ENCODE measurements around the gene PRSS12.
"Not testable (repeated sequence)": the region's sequence is repeated elsewhere in the genome, so short reads cannot be mapped to it uniquely, and the experiment has no call there.

Gene PRSS12

GRCh38 chr4:118318931-118319330 is 33.9 kb downstream of the PRSS12 start:
- no peak for DNase-seq (ENCODE audit: low read depth)

DNA sequence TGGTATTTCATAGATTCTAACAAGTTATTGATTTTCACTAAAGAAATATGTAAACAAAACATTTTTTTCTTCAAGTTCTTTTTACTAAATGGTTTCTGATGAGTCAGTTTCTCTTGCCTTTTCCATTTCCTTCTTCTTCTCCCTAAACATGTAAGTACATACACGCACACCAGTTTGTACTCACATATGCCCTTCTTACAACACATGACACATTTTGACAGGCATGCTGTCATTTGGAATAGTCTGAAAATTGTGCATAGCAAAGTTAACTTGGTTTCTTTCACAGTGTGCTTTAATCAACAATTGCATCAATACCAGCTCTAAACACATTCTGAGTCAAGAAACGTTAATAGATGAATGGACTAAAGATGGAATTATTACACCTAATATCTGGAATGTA is 35.1 kb downstream of the PRSS12 start:
- no peak for DNase-seq (ENCODE audit: low read depth)

- no peak for DNase-seq (ENCODE audit: low read depth)
These were observed 38.6 kb downstream of the PRSS12 start for GRCh38 chr4:118314221-118314620.

- no peak for DNase-seq (ENCODE audit: low read depth)
These were observed 39.7 kb downstream of the PRSS12 start for GRCh38 chr4:118313098-118313497.

DNA sequence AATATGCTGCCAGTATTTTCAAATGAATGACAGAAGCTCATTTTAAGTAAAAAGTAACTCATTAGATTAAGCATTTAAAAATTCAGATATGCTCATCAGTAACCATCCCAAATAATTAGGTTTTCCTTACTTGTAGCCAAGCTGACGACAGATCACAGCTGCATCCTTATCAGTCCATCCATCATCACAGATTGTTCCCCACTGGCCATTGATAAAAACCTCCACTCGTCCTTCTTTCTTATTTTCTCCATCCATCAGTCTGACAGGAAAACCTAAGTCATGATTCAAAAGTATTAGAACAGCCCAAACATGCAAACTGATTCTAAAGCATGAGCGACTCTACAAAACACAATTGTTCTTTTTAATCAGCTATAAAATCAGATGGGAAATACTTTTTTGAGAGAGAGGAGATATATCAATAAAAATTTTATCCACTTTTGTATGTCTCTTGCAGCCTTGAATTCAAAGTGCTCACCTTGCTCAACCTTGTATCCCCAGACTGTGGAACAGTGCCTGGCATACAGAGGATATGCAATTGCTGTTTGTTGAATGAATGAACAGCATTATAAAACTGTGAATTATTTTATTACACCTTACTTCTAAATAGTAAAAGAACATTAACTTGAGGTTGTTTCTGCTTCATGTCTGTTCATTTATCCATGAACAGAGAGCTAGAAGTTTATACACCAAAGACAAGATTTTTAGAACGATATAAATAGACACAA is 44.3 kb downstream of the PRSS12 start:
- DNase-seq (ENCODE audit: low read depth), result no peak

DNA sequence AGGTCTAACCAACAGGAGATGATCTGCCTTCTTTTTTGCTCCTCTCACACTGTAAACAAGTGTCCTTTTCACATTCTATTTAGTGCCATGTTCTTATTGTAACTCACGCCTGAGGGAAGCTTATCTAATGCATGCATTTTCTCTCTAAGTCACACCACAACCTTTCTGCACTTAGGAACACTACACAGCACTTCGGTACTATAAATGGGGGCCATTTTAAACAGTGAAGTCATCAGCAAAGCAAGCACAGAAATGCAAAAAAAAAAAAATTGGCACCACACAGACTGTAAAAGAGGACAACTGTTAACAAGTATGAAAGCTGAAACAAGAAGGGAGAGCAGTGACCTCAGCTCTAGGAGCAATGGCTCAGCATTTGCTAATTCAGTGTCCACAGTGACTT is 45.2 kb downstream of the PRSS12 start:
- no peak for DNase-seq (ENCODE audit: low read depth)

GRCh38 chr4:118299619-118300018 is 53.2 kb downstream of the PRSS12 start:
- not testable (repeated sequence) for DNase-seq (ENCODE audit: low read depth)

- DNase-seq (ENCODE audit: low read depth), result no peak
These were observed 56.1 kb downstream of the PRSS12 start for GRCh38 chr4:118296729-118297128.

- no peak for DNase-seq (ENCODE audit: low read depth)
These were observed 61.9 kb downstream of the PRSS12 start for GRCh38 chr4:118290951-118291350.

- no peak for DNase-seq (ENCODE audit: low read depth)
These were observed 63.0 kb downstream of the PRSS12 start for GRCh38 chr4:118289794-118290193.

DNA sequence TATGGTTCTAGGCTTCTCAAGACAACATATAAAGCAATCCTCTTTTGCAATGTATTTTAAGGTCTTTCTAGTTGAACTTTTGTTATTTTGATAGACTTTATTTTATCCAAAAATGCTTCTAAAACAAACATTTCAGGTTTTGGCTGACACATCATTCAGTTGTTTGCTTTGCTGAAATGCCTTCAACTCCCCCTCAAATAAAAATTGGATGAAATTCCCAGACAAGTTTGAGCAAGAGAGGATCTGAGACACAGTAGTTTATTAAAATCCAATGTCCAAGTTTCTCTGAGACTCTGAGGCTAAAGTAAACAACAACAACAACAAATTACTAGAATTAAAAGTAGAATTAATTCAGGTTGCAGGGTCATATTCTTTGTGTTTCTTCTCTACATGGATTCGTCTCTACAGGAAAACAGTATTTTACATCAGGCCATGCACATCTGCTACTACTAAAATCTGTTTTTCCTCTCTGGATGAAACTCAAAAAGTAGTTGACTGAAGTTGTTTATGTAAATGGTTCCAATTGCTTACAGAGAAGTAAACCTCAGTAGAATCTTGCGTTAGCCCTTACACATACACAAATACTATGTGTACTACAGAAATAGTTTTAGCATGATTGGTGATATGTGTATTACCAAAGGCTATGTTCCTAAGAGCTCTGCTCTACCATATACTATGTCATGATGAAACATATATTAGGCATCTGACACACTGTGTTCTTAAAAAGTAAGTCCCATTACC is 64.9 kb downstream of the PRSS12 start:
- no peak for DNase-seq (ENCODE audit: low read depth)

GRCh38 chr4:118286685-118287084 is 66.1 kb downstream of the PRSS12 start:
- no peak for DNase-seq (ENCODE audit: low read depth)

GRCh38 chr4:118285931-118286330 is 66.9 kb downstream of the PRSS12 start:
- no peak for DNase-seq (ENCODE audit: low read depth)

- DNase-seq (ENCODE audit: low read depth), result no peak
These were observed 68.6 kb downstream of the PRSS12 start for GRCh38 chr4:118284169-118284568.

- no peak for DNase-seq (ENCODE audit: low read depth)
These were observed 70.1 kb downstream of the PRSS12 start for GRCh38 chr4:118282692-118283091.

DNA sequence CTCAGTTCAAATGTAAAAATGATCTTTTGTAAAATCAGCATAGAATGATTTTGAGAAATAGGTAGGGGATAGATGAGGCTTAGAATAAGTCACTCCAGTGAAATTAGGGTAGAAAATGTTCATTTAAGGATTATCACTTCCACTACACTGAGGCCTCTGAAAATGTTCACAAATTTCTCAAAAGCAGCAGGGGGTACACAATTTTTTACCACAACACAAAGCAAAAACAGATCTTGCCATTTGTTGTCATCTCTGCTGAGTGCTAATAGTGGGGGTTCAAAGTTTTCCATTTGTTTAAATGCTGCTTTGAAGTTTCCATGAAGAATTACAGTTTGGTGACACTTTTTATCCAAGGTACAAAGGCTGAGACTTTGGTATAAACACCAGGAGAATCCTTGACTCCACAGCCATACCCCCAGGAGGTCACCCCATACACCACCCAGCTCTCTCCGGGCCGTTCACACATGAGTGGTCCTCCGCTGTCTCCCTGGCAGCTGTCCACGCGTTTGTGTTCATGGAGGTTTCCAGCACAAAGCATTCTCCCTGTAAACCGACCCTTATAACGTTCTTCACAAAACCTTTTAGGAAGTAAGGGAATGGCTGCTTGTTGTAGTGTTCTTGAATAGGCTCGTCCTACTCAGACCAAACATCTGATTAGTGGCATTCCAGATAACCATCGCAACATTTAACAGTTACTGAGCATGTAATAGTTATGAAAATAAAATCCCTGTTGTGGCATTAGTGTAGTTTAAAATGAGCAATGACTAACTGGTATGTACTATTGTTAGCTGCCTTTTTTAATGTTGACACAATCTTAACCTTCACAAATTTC is 71.0 kb downstream of the PRSS12 start:
- no peak for DNase-seq (ENCODE audit: low read depth)

GRCh38 chr4:118280501-118281218 is 72.1 kb downstream of the PRSS12 start:
- peak; percentile 13 for DNase-seq (ENCODE audit: low read depth)

GRCh38 chr4:118279920-118280432 is 72.8 kb downstream of the PRSS12 start:
- DNase-seq (ENCODE audit: low read depth), result no peak

DNA sequence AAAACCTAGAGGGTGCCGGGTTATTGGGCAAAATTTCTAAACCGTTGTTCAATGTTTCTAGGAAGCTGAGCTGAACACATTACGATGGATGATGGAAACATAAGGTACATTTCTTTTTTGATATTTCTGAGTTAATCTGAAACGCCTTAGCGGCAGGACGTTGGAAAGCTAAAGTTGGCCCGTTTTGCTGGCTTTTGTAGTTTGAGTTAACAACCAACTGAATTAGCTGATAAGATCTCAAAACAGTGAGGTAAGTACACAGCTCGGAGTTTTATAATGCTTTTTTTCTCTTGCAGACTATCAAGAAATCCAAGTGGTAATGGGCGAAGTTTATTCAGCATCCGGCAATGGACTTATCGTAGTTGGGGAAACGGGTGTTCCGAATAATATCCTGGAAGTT is 73.5 kb downstream of the PRSS12 start:
- no peak for DNase-seq (ENCODE audit: low read depth)

- peak; percentile 95 for DNase-seq (ENCODE audit: low read depth)
These were observed 74.1 kb downstream of the PRSS12 start for GRCh38 chr4:118278473-118279274.

GRCh38 chr4:118277243-118277642 is 75.6 kb downstream of the PRSS12 start:
- no peak for DNase-seq (ENCODE audit: low read depth)

Measured in activated T-cell treated with anti-CD3 and anti-CD28 coated beads for 48 hours (primary cell).